Psoas muscle (tissue), 8 donors: ENCODE results near the gene CCP110. TPM values are rescaled to one million over a fixed set of nuclear protein-coding genes. Genes with fewer than 3 reads are reported as not detected.

Experiments
- ATAC-seq, 4 donors: fragments of 200-7000 bp; cut with Tn5 transposase; one replicate each; pipeline ENCODE4 v1.9.1; 2020; ENCODE audit warnings: moderate library complexity in 3 of 4, mild to moderate bottlenecking in 2 of 4
- DNase-seq, 2 donors: peaks; one replicate each; pipeline ENCODE4 v3.0.0-alpha.2; 2020
- H3K27ac ChIP-seq: fragments of 200-600 bp; one replicate; pipeline ENCODE4 v1.8.0; 2022
- H3K27me3 ChIP-seq, 3 donors: fragments of 200-600 bp in 1 of 3; one replicate each; pipeline versions ENCODE4 v1.6.1 to v1.8.0; 2013 to 2022; ENCODE audit warnings: low read length in 2 of 3, mild to moderate bottlenecking in 2 of 3, moderate library complexity in 1 of 3; ENCODE audit not compliant: insufficient read depth in 3 of 3
- H3K36me3 ChIP-seq, 2 donors: fragments of 200-600 bp in 1 of 2; one replicate each; pipeline versions ENCODE4 v1.6.1 to v1.8.0; 2013 to 2022; ENCODE audit warnings: low read depth in 1 of 2, mild to moderate bottlenecking in 1 of 2, moderate library complexity in 1 of 2; ENCODE audit not compliant: insufficient read depth in 1 of 2
- H3K4me1 ChIP-seq: fragments of 200-600 bp; one replicate; pipeline ENCODE4 v1.8.0; 2022
- H3K4me3 ChIP-seq: fragments of 200-600 bp; one replicate; pipeline ENCODE4 v1.8.0; 2022; ENCODE audit warnings: mild to moderate bottlenecking
- H3K9me3 ChIP-seq: fragments of 200-600 bp; one replicate; pipeline ENCODE4 v1.8.0; 2022
- CTCF ChIP-seq: fragments of 200-600 bp; IDR thresholded peaks from one replicate; pipeline ENCODE4 v1.8.0; 2022; ENCODE audit warnings: antibody characterized with exemption
- WGBS, 3 donors: extraction: QIAGEN DNeasy Blood & Tissue Kit; methylation state at CpG; one replicate each; pipeline versions ENCODE4 v1.1.6 to v1.1.7; 2013; 5-methylcytosine and 5-hydroxymethylcytosine counted together
- intact Hi-C, 2 donors: fragments of 100-400 bp; cut with DNase I; formaldehyde crosslinking; loops; one replicate each; pipeline versions ENCODE4 v1.11.0 to v1.14.2; 2022
- polyA plus RNA-seq, 3 donors: library from polyadenylated mRNA; stranded (reverse); fragments of 200-250 nt; gene quantifications; one replicate each; pipeline ENCODE4 v1.2.3, GENCODE V29; 2013
- total RNA-seq, 4 donors: library from RNA; stranded (reverse); fragmentation: NEBNext Ultra II Directional in 2 of 4; extraction: Animal tissue kit (Norgen Biotek cat#: 25700) in 2 of 4; gene quantifications; one replicate each; pipeline versions ENCODE4 v1.2.1 to v1.2.4, GENCODE V29; 2021 to 2023
- donor health status: healthy with polysubstance abuse.
- donor health status: DM: no; HTN: no; CAD: no; lungs with moderate emphysema.
- donor health status: Bipolar disorder and iron deficiency.
- donor health status: healthy.
- donor health status: DM: yes; HTN: yes; CAD: no.
- donor health status: DM: no; HTN: no; CAD: no.
- donor health status: DM: no; HTN: no; CAD: no.
- donor health status: DM: yes; HTN: yes; CAD: no.

The CCP110 gene
- total and polyA plus RNA-seq, 7 donors = 4.4 to 16.1 (median 5.7) TPM

- Histone ChIP-seq H3K27ac (no peak overlapping the region), H3K9me3 (no peaks in the 10 kb centered on the region), H3K36me3 (no peaks in the 10 kb centered on the region), H3K27me3 (peaks cover 0 to 2% (median 0%) of the 10 kb centered on the region in 3 donors), H3K4me1 (no peaks in the 10 kb centered on the region), H3K4me3 (no peak overlapping the region)
- ATAC-seq (no peak), DNase-seq (no peak)
- intact Hi-C loops = no loop called here
- 65 to 85% (median 85%) methylated on average over 4 of the region's 4 CpGs for WGBS, 3 donors
- TF ChIP-seq CTCF = no peak
Measured at GRCh38 chr16:19486051-19486450, 37.7 kb upstream of the CCP110 start.

DNA sequence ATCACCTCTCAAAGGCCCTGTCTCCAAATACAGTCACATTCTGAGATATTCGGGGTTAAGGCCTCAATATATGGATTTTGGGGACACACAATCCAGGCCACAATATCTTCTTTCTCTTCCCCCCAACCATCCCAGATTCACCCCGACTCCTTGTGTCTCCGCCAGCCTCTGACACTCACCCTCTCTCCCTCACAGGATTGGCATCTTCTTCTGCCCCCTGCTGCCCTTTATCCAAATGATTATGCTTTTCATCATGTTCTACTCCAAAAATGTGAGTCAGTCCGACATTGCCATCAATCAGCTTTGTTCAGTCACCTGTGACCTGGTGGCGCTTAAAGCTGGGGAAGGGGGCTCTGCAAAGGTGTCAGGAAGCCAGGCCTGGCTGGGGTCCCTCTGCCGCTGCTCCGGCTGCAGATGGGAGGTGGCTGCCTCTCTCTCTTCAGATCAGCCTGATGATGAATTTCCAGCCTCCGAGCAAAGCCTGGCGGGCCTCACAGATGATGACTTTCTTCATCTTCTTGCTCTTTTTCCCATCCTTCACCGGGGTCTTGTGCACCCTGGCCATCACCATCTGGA, 36.9 kb upstream of the CCP110 start:
- Histone ChIP-seq H3K4me1 (no peaks in the 10 kb centered on the region), H3K9me3 (no peaks in the 10 kb centered on the region), H3K4me3 (no peak overlapping the region), H3K27me3 (no peaks in the 10 kb centered on the region), H3K27ac (no peak overlapping the region), H3K36me3 (no peaks in the 10 kb centered on the region)
- WGBS, 3 donors = 85 to 89% (median 86%) methylated on average over 10 of the region's 10 CpGs
- intact Hi-C loops = no loop called here
- TF ChIP-seq CTCF = no peak
- DNase-seq = no peak
- no peak for ATAC-seq

GRCh38 chr16:19488213-19488640, 35.5 kb upstream of the CCP110 start:
- Histone ChIP-seq H3K4me1 (no peaks in the 10 kb centered on the region), H3K27me3 (no peaks in the 10 kb centered on the region), H3K27ac (no peak overlapping the region), H3K4me3 (no peak overlapping the region), H3K9me3 (no peaks in the 10 kb centered on the region), H3K36me3 (no peaks in the 10 kb centered on the region)
- intact Hi-C loops = no loop called here
- TF ChIP-seq CTCF = no peak
- DNase-seq (no peak), ATAC-seq (no peak)
- WGBS, 3 donors = 17 to 45% (median 40%) methylated on average over 4 of the region's 4 CpGs

- H3K4me3 ChIP-seq = no peak overlapping the region
- H3K27me3 ChIP-seq = no peaks in the 10 kb centered on the region
- DNase-seq (no peak), ATAC-seq (no peak)
- intact Hi-C loops = no loop called here
- TF ChIP-seq CTCF = no peak
- no peak overlapping the region for H3K27ac ChIP-seq
- no peaks in the 10 kb centered on the region for H3K4me1 ChIP-seq
- H3K9me3 ChIP-seq = no peaks in the 10 kb centered on the region
- WGBS, 3 donors = 63 to 88% (median 71%) methylated on average over 1 of the region's 1 CpG
- peaks cover 0 to 2% of the 10 kb centered on the region in 2 donors for H3K36me3 ChIP-seq
Measured at GRCh38 chr16:19490619-19491018, 33.1 kb upstream of the CCP110 start.

GRCh38 chr16:19497176-19497575, 26.6 kb upstream of the CCP110 start:
- WGBS, 3 donors = 79 to 87% (median 82%) methylated on average over 5 of the region's 5 CpGs
- Histone ChIP-seq H3K36me3 (peaks cover 4 to 45% of the 10 kb centered on the region in 2 donors), H3K4me1 (no peaks in the 10 kb centered on the region), H3K4me3 (no peak overlapping the region), H3K9me3 (no peaks in the 10 kb centered on the region), H3K27me3 (no peaks in the 10 kb centered on the region), H3K27ac (no peak overlapping the region)
- TF ChIP-seq CTCF = no peak
- ATAC-seq (no peak), DNase-seq (no peak)
- intact Hi-C loops = no loop called here
